HG03039 (cell line): ENCODE measurements around the gene MAGEB2.
"Not testable (repeated sequence)": the region's sequence is repeated elsewhere in the genome, so short reads cannot be mapped to it uniquely, and the experiment has no call there.

Experiments
- ATAC-seq: cut with Tn5 transposase; IDR thresholded peaks from one replicate; pipeline ENCODE4 v1.9.1; 2021; ENCODE audit warnings: mild to moderate bottlenecking, moderate library complexity; ENCODE audit not compliant: unreplicated experiment

The MAGEB2 gene

GRCh38 chrX:30215357-30215843, at the start of gene MAGEB2:
MAGEB2 (plus strand) TSS chrX:30215563; CDS start chrX:30218581, 3,018 bp downstream.
- no peak for ATAC-seq

GRCh38 chrX:30170900-30171299, 44.5 kb upstream of the MAGEB2 start:
- ATAC-seq, result no peak

- no peak for ATAC-seq
These were observed 34.0 kb upstream of the MAGEB2 start for GRCh38 chrX:30181353-30181752.

- ATAC-seq, result no peak
These were observed 31.8 kb upstream of the MAGEB2 start for GRCh38 chrX:30183554-30183953.

- no peak for ATAC-seq
These were observed 24.9 kb upstream of the MAGEB2 start for GRCh38 chrX:30190426-30190825.

- not testable (repeated sequence) for ATAC-seq
These were observed 21.5 kb upstream of the MAGEB2 start for GRCh38 chrX:30193910-30194309.

- no peak for ATAC-seq
These were observed 19.0 kb upstream of the MAGEB2 start for GRCh38 chrX:30196322-30196721.

GRCh38 chrX:30212172-30212571, 3.2 kb upstream of the MAGEB2 start:
- no peak for ATAC-seq

GRCh38 chrX:30217465-30217864, 2.1 kb downstream of the MAGEB2 start:
- ATAC-seq, result no peak

GRCh38 chrX:30219372-30219771, 4.0 kb downstream of the MAGEB2 start:
- no peak for ATAC-seq

- ATAC-seq, result no peak
These were observed 5.3 kb downstream of the MAGEB2 start for GRCh38 chrX:30220661-30221060.

- ATAC-seq, result no peak
These were observed 9.2 kb downstream of the MAGEB2 start for GRCh38 chrX:30224536-30224935.

GRCh38 chrX:30228526-30228925, 13.2 kb downstream of the MAGEB2 start:
- ATAC-seq, result no peak

- no peak for ATAC-seq
These were observed 15.0 kb downstream of the MAGEB2 start, which contains the start of gene MAGEB3 for GRCh38 chrX:30230395-30230794. MAGEB3 (plus strand) TSS chrX:30230657; CDS start chrX:30235925, 5,268 bp downstream.

GRCh38 chrX:30241724-30242415, 26.5 kb downstream of the MAGEB2 start, which contains the start of gene MAGEB4:
MAGEB4 (plus strand) TSS chrX:30242000; CDS start chrX:30242136, 136 bp downstream.
- no peak for ATAC-seq

- no peak for ATAC-seq
These were observed 31.6 kb downstream of the MAGEB2 start, which contains the start of gene MAGEB1 for GRCh38 chrX:30246769-30247489. MAGEB1 (plus strand) TSS chrX:30247146; CDS start chrX:30250494, 3,348 bp downstream.

- peak; percentile 82 for ATAC-seq
These were observed 33.5 kb downstream of the MAGEB2 start for GRCh38 chrX:30248854-30249253.

GRCh38 chrX:30253257-30253656, 37.9 kb downstream of the MAGEB2 start:
- peak; percentile 71 for ATAC-seq

- ATAC-seq, result no peak
These were observed 44.6 kb downstream of the MAGEB2 start for GRCh38 chrX:30259927-30260326.

GRCh38 chrX:30261012-30261411, 45.6 kb downstream of the MAGEB2 start:
- no peak for ATAC-seq

- ATAC-seq, result no peak
These were observed 47.4 kb downstream of the MAGEB2 start for GRCh38 chrX:30262763-30263162.
